Stimulated activated CD8-positive, alpha-beta memory T cell treated with anti-CD3 and anti-CD28 coated beads, Interleukin-12 subunit alpha, Interleukin-12 subunit beta, amount 100 ng/mL, for 1 hour (primary cell): ENCODE results near the gene TBX18.

Experiments
- DNase-seq: peaks from one replicate; pipeline ENCODE4 v3.0.0-alpha.2; 2020; ENCODE audit warnings: low read depth

Gene TBX18

DNA sequence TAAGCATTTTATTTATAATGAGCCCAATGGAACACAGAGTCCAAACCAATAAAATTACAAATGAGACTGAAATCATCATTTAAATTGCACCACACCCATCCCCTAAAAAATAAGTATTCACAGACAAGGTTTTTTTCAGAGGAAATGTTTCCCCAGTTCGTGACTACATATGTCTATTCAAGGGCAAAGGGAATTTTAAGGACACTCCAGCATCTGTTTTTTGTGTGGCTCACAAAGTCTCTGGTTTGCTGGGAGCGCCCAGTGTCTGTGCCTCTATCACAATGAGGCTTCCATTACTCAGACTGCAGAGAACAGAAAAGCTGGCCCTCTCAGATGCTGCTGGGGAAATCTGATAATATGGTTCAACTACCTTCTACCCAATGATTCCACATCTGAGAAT, 16.0 kb downstream of the TBX18 start:
- no peak for DNase-seq

- DNase-seq: no peak
Measured at GRCh38 chr6:84743616-84744015, 20.8 kb downstream of the TBX18 start.

- no peak for DNase-seq
Measured at GRCh38 chr6:84740385-84740784, 24.0 kb downstream of the TBX18 start.

- no peak for DNase-seq
Measured at GRCh38 chr6:84739866-84740208, 24.6 kb downstream of the TBX18 start.

- no peak for DNase-seq
Measured at GRCh38 chr6:84738996-84739865, 25.2 kb downstream of the TBX18 start.

DNA sequence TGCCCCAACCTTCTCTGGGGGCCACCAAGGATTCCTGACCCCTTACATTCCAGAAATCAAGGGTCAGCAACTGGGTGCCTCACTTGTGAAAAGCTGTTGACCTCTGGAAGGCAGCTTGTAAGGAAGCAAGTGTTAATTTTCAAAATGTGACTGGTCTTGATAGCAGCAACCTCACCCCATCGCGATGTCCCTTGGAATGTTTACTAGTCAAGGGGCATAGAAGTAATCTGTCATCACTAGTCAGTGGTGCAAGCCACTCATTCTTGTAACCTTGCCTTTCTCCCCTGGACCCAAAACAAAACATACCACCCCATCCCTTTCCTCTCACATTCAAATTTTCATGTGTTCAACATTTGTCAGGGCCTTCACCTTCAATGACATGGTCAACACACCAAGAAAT, 30.5 kb downstream of the TBX18 start:
- DNase-seq: no peak

DNA sequence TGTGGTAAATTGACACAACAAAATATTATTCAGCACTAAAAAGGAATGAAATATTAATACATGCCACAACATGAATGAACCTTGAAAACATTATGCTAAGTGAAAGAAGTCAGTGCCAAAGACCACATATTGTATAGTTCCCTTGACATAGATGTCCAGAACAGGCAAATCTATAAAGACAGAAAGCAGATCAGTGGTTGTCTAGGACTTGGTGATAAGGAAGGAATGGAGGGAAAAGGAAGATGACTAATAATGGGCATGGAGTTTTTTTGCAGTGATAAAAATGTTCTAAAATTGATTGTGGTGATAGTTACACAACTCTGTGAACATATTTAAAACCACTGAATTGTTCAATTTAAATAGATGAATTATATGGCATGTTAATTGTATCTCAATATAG, 32.5 kb downstream of the TBX18 start:
- DNase-seq: no peak

DNA sequence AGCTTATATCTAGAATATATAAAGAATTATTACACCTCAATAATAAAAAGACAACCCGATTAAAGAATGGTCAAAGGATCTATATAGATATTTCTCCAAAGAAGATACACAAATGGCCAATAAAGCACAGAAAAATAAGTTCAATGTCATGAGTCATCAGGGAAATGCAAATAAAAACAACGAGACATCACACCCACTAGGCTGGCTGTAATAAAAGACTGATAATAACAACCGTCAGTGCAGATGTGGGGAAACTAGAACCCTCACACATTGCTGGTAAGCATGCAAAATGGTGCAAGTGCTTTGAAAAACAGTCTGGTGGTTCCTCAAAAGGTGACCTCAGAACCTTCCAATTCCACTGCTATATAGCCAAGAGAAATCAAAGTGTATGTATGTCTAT, 33.0 kb downstream of the TBX18 start:
- DNase-seq: no peak

DNA sequence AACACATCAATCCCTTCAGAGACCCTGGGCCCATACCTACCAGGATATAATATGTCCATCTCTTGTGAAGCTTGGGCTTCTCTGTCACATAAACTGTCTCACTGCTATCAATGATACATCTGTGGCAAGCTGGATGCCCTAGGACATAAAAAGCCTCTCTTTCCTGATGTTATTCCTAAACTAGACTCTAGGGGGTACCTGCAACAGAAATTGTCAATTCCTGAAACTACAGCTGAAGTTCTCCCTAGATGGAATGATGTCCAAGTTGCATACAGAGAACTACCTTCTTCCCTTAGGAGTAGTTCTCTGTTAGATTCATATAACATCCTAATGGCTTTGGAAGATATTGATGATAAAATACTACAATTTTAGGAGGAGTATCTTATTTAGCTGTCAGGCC, 35.8 kb downstream of the TBX18 start:
- DNase-seq: no peak

DNA sequence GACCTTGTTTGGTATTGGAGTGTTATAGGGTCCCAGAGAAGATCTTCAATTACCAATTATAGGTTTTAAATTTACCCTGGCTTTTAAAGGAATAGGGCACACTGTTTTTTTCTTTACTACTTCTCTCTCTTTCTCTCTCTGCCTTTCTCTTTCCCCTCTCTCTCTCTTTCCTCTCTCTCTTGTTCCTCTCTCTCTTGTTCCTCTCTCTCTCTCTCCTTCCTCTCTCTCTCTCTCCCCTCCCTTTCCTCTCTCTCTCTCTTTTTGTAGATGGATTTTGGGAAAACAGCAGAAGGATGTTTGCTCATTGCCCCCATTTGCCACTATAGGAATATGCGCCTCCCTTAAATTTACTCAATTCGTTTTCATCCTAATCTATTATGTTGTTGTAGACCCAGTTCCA, 45.2 kb downstream of the TBX18 start:
- DNase-seq: no peak

DNA sequence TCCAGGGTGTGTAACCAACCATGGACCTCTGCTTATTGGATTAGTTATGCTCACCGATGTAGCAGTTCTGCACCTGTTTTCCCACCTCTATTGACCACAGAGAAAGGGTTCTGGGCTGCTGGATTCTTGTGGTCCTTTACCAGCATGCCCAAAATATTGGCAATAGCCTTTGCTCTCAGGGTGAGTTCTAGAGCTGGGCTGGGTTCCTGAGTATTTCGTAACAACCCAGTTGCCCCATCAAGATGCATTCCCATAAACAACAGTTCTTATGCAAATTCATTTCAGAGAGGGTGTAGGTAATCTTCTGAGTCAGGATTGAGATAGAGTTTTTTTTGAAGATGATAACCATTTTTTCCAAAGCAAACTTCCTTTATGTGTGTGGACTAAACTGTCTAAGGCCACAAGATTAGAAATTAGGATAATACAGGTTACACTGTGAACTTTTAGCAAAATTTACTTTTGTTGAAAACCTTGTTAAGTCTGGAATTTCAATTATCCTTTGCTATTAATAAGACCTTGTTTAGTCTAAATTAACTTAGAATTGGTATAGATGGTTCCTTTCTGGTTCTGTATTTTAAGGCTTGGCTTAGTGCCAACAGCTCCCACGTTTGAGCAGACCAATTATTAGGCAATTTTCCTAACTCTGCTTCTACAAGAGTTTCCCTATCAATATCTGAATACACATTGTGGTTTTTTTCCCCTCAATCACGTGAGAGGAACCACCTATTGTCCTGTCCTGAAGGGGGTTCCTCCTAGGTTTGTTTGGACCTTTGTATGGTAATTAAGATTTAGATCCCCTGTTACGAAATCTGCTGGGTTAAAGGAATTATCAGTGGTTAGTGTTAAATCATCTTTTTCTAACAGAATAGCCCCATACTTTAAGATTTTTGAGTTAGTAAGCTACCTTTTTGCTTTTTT, 46.1 kb downstream of the TBX18 start:
- DNase-seq: no peak

DNA sequence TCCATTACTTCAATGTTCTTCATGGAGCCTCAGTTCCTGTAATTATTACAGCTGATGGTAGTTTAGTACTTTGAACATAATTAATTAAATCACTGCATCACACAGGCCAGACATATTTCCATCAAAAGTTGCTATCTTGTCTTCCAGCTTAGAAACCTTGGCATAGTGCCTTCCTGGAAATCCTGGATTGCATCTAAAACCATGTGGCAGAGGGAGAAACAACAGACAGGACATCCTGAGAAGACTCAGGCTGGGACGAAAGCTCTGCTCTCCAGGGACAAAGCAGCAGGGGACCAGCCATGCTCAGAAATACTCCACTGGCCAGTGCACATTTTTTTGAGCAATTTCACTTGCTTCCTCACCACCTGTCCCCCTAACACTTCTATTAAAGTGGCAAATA, 55.3 kb downstream of the TBX18 start:
- no peak for DNase-seq

- no peak for DNase-seq
Measured at GRCh38 chr6:84707171-84707570, 57.2 kb downstream of the TBX18 start.

DNA sequence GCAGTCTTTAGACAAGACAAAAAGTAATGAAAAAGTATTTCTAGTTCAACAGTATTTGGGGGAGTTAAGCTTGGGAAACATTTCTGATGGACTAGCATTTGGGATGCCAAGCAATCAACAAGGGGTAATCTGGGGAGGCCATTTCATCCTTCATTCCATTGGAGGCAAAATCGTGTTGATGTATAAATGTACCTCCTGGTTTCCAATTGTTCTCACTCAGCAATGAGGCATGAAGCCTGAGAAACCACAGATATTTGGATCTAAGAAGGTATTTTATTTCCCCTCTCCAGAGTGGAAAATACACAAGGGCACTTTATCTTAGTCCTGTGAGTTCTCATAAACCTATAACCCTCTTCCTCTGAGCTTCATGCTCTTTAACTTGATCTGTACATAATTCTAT, 68.2 kb downstream of the TBX18 start:
- DNase-seq: no peak

DNA sequence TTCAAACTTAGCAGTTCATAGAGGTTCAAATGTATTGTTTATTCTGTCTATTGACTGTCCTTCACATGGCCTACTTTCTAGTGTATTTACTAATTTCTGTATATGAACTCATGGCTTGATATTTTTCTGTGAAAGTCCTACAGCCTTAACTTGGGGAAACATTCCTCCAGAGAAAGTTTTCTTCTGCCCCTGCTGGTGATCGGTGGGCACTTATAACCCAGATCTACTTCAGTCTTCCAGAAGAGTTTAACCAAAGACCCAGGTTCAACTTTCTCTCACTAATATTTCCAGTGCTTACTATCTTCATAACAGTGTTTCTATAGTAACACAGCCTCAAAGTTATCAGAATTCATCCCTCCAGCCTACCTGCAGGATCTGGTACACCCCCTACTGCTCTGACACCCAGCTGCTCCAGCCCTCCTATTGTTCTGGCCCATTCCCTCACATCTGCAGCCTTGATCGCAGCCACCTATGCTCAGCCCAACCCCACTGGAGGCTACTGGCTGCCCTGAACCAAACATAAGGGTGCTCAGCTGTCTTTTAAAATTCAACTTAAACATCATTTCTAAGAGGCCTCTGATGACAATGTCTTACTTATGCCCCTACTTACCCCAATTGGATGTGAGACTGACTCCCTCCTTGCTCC, 72.3 kb downstream of the TBX18 start:
- DNase-seq: no peak

DNA sequence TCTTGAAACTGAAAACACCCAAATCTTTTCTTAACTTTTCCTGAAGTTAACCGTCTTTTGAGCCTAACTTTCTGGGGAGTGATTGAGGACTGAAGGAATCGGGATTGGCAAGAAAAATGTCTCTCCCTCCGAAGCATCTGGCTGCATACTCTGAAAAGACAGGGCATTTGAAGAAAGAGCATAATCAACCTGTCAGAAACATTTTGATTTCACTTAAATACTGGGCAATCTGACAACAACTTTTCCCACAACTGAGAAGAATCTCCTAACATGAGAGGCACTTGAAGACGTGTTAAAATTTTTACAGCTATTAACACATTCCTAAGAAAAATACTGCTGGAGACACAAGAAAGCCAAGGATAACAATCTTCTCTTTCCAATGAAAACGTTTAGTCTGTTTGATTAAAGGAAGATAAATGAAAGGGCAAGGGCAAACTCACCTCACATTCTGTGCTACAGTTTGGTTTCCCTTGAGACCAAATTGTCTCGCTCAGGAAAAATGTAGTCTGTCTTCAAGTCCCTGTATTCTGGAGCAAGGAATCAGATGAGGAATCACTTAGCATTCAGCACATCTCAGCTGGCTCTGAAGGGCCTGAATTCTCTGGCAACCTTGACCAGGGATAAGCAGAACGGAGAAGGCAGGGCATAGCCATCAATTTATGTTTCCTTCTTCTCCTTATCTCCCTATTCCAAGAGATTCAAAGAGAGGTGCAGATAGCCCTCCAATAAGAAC, 76.1 kb downstream of the TBX18 start:
- DNase-seq: no peak

DNA sequence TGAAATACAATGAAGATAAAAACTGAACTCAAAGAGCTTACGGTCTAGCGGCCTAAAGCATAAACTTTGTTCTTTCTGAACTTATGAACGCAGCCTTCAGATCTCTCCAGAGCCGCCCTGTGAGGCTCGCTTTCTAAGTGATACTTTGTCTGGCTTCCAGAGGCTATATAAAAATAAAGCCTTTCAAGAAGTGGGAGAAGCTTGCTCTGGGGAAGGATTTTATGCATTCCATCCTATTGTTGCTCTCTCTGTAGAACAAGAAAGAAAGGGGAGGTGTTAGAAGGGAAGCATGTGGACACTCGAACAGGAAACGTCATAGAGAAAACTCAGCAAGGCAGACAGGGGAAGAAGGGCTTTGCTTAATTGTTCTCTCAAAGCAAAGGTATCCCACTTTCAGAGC, 77.0 kb downstream of the TBX18 start:
- no peak for DNase-seq

DNA sequence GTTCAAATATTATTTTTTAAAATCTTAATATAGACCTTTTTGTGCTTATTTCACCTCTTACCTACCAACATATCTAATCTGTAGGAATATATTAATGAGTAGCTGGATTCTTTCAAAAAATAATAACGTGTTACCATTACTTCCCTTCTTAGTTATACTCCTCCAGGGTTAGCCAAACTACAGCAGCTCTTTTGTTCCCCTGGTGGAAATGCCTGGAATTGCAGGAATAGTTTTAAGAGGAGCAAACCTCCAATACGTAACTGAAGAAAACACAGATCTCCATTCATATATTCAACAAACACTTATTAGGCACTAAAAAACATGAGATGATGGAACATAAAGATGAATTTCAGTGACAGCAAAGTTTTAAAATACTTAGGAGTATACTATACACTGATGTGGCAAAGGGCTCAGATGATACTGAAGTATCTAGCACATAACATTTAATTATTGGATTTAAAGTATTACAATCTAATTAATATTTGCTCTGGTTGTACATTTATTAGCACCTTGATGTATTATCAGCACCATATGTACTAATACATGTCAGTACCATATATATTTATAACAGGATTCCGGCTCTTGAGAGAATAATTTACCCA, 78.3 kb downstream of the TBX18 start:
- DNase-seq: no peak

- DNase-seq: no peak
Measured at GRCh38 chr6:84681693-84682326, 82.6 kb downstream of the TBX18 start.

GRCh38 chr6:84675651-84676050, 88.7 kb downstream of the TBX18 start:
- DNase-seq: no peak

- no peak for DNase-seq
Measured at GRCh38 chr6:84674395-84674794, 90.0 kb downstream of the TBX18 start.
